Gastrocnemius medialis (tissue), 4 donors: Measurements from ENCODE around the gene TBL1Y. TPM values are rescaled to one million over a fixed set of nuclear protein-coding genes. Genes with fewer than 3 reads are reported as not detected.

Experiments
- ATAC-seq, 2 donors: fragments of 150-250 bp; one replicate each; pipeline ENCODE4 v1.9.1; 2016
- DNase-seq, 2 donors: peaks; one replicate each; pipeline ENCODE4 v3.0.0-alpha.2; 2019
- H3K27ac ChIP-seq, 4 donors: fragments of 200-600 bp; sonication (generic); 1 replicate in 1 of 4; 2 replicates in 3 of 4; pipeline ENCODE4 v1.5.1; 2016 to 2018; ENCODE audit warnings: mild to moderate bottlenecking in 2 of 4, moderate library complexity in 1 of 4
- H3K27me3 ChIP-seq, 3 donors: fragments of 200-600 bp; sonication (generic) in 2 of 3; 1 replicate in 1 of 3; 2 replicates in 2 of 3; pipeline versions ENCODE4 v1.5.1 to v1.6.0; 2016 to 2019; ENCODE audit warnings: mild to moderate bottlenecking in 1 of 3, moderate library complexity in 1 of 3
- H3K36me3 ChIP-seq, 2 donors: fragments of 200-600 bp; sonication (generic) in 1 of 2; one replicate each; pipeline ENCODE4 v1.5.1; 2017 to 2018
- H3K4me1 ChIP-seq, 2 donors: fragments of 200-600 bp; sonication (generic) in 1 of 2; one replicate each; pipeline ENCODE4 v1.5.1; 2016 to 2017; ENCODE audit warnings: mild to moderate bottlenecking in 2 of 2
- H3K4me3 ChIP-seq, 4 donors: fragments of 200-600 bp; sonication (generic) in 3 of 4; 1 replicate in 1 of 4; 2 replicates in 3 of 4; pipeline ENCODE4 v1.5.1; 2016 to 2019; ENCODE audit warnings: mild to moderate bottlenecking in 2 of 4
- H3K9me3 ChIP-seq, 3 donors: fragments of 200-600 bp; sonication (generic) in 2 of 3; 1 replicate in 1 of 3; 2 replicates in 2 of 3; pipeline ENCODE4 v1.5.1; 2016 to 2019
- POLR2A ChIP-seq, 2 donors: fragments of 450-650 bp; IDR thresholded peaks; one replicate each; pipeline ENCODE4 v1.6.1; 2017; ENCODE audit warnings: antibody characterized with exemption in 2 of 2, mild to moderate bottlenecking in 2 of 2, moderate library complexity in 2 of 2
- in situ Hi-C, 4 donors: fragments of 200-750 bp; cut with MboI; loops; one replicate each; pipeline versions ENCODE4 v1.15.0 to v1.8.0; 2017; ENCODE audit warnings: low sequenced_read_pairs in 4 of 4
- intact Hi-C: fragments of 100-400 bp; cut with DNase I; formaldehyde crosslinking; loops from one replicate; pipeline ENCODE4 v1.15.1; 2023; ENCODE audit warnings: low total_unique reads
- total RNA-seq, 4 donors: library from RNA; depleted of rRNA; stranded (reverse); fragments of >200 nt; gene quantifications; one replicate each; pipeline versions ENCODE4 v1.1.0 to v1.2.3, GENCODE V29; 2016
- TF ChIP-seq, protein P1 (sequence below), 5 experiments: fragments of 450-650 bp in 3 of 5; fragments of 200-600 bp in 2 of 5; sonication (generic) in 2 of 5; IDR thresholded peaks in 4 of 5; conservative IDR thresholded peaks in 1 of 5; 1 replicate in 4 of 5; 2 replicates in 1 of 5; pipeline ENCODE4 v1.5.1; 2016 to 2019; ENCODE audit warnings: antibody characterized with exemption in 5 of 5, mild to moderate bottlenecking in 3 of 5, moderate library complexity in 3 of 5

The TBL1Y gene
- total RNA-seq, 4 donors from 2014 or later = 1.1 to 8.8 TPM; not detected in 2

GRCh38 chrY:6995987-6996386 is 85.5 kb downstream of the TBL1Y start:
- H3K27ac ChIP-seq = no peak overlapping the region
- in situ Hi-C loops = no loop called here
- intact Hi-C loops = no loop called here
- TF ChIP-seq, protein P1, sequence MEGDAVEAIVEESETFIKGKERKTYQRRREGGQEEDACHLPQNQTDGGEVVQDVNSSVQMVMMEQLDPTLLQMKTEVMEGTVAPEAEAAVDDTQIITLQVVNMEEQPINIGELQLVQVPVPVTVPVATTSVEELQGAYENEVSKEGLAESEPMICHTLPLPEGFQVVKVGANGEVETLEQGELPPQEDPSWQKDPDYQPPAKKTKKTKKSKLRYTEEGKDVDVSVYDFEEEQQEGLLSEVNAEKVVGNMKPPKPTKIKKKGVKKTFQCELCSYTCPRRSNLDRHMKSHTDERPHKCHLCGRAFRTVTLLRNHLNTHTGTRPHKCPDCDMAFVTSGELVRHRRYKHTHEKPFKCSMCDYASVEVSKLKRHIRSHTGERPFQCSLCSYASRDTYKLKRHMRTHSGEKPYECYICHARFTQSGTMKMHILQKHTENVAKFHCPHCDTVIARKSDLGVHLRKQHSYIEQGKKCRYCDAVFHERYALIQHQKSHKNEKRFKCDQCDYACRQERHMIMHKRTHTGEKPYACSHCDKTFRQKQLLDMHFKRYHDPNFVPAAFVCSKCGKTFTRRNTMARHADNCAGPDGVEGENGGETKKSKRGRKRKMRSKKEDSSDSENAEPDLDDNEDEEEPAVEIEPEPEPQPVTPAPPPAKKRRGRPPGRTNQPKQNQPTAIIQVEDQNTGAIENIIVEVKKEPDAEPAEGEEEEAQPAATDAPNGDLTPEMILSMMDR (IDR thresholded peaks at IDR 0.05 in 4 of 5, conservative IDR thresholded peaks at IDR 0.05 in 1 of 5) = no peak
- no peak for TF ChIP-seq POLR2A (IDR thresholded peaks at IDR 0.05)
- H3K9me3 ChIP-seq = no peaks in the 10 kb centered on the region
- H3K27me3 ChIP-seq = no peaks in the 10 kb centered on the region
- H3K36me3 ChIP-seq = no peaks in the 10 kb centered on the region
- no peak overlapping the region for H3K4me3 ChIP-seq
- DNase-seq (no peak), ATAC-seq (no peak)
- peaks cover 0 to 4% of the 10 kb centered on the region in 2 donors for H3K4me1 ChIP-seq

- DNase-seq = no peak
- no peak for ATAC-seq
- Histone ChIP-seq H3K27ac (no peak overlapping the region), H3K4me1 (peaks cover 0 to 4% of the 10 kb centered on the region in 2 donors), H3K9me3 (no peaks in the 10 kb centered on the region), H3K4me3 (no peak overlapping the region), H3K27me3 (no peaks in the 10 kb centered on the region), H3K36me3 (no peaks in the 10 kb centered on the region)
- intact Hi-C loops = no loop called here
- in situ Hi-C loops = no loop called here
- TF ChIP-seq, protein P1 (IDR thresholded peaks at IDR 0.05 in 4 of 5, conservative IDR thresholded peaks at IDR 0.05 in 1 of 5) = no peak
- TF ChIP-seq POLR2A (IDR thresholded peaks at IDR 0.05) = no peak
Measured at GRCh38 chrY:6997503-6998066, 87.1 kb downstream of the TBL1Y start.

DNA sequence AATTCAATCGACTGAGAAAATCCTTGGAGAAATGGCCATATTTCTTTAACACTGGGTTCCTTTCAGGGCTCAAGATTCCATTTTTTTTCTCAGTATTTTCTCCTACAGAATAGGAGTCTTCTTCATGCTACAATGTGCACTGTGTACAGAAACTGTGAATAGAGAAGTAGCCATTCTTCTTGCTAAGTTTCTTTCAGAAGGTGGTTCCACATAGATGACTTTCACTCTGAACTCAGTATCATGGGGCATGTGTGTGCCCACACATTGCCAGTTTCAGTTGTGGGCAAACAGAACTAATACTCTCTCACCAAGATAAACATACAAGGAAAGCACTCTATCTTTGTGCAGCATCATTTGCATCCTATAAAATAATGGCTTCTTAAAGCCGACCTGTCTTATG is 89.4 kb downstream of the TBL1Y start:
- no peaks in the 10 kb centered on the region for H3K27me3 ChIP-seq
- peaks cover 0 to 4% of the 10 kb centered on the region in 2 donors for H3K4me1 ChIP-seq
- TF ChIP-seq, protein P1 (IDR thresholded peaks at IDR 0.05 in 4 of 5, conservative IDR thresholded peaks at IDR 0.05 in 1 of 5) = no peak
- TF ChIP-seq POLR2A (IDR thresholded peaks at IDR 0.05) = no peak
- in situ Hi-C loops (no loop called here), intact Hi-C loops (no loop called here)
- ATAC-seq (no peak), DNase-seq (no peak)
- no peak overlapping the region for H3K27ac ChIP-seq
- H3K9me3 ChIP-seq = no peaks in the 10 kb centered on the region
- no peaks in the 10 kb centered on the region for H3K36me3 ChIP-seq
- H3K4me3 ChIP-seq = no peak overlapping the region

GRCh38 chrY:7002581-7002980 is 92.1 kb downstream of the TBL1Y start:
- DNase-seq (no peak), ATAC-seq (no peak)
- Histone ChIP-seq H3K4me3 (no peak overlapping the region), H3K27ac (no peak overlapping the region), H3K36me3 (no peaks in the 10 kb centered on the region), H3K27me3 (no peaks in the 10 kb centered on the region), H3K9me3 (no peaks in the 10 kb centered on the region), H3K4me1 (no peaks in the 10 kb centered on the region)
- in situ Hi-C loops (no loop called here), intact Hi-C loops (no loop called here)
- TF ChIP-seq, protein P1 (IDR thresholded peaks at IDR 0.05 in 4 of 5, conservative IDR thresholded peaks at IDR 0.05 in 1 of 5) = no peak
- TF ChIP-seq POLR2A (IDR thresholded peaks at IDR 0.05) = no peak

DNA sequence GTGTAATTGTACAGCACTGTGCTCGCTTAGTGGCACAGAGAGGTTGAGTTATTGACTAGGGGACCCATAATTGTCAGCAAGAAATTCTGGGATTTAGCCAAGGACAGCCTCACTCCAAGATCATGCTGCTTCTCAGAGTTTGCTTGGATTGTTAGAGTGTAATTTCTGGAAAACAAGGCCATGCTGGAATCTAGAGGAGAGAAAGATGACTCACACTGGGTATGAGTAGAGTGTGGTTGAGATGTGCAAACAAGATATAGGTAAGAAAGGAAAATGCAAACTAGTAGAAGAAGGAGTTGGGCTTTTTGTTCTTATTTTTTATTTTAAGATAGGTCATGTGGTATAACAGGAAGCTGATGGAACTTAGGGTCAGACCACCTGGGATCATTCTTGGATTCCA is 97.4 kb downstream of the TBL1Y start:
- H3K4me1 ChIP-seq = no peaks in the 10 kb centered on the region
- ATAC-seq (no peak), DNase-seq (no peak)
- H3K4me3 ChIP-seq = no peak overlapping the region
- no peaks in the 10 kb centered on the region for H3K27me3 ChIP-seq
- in situ Hi-C loops = no loop called here
- TF ChIP-seq, protein P1 (IDR thresholded peaks at IDR 0.05 in 4 of 5, conservative IDR thresholded peaks at IDR 0.05 in 1 of 5) = no peak
- TF ChIP-seq POLR2A (IDR thresholded peaks at IDR 0.05) = no peak
- intact Hi-C loops = no loop called here
- no peaks in the 10 kb centered on the region for H3K36me3 ChIP-seq
- no peak overlapping the region for H3K27ac ChIP-seq
- no peaks in the 10 kb centered on the region for H3K9me3 ChIP-seq
